ENCODE measurements around the gene OTX2. TPM values are rescaled to one million over a fixed set of nuclear protein-coding genes. Genes with fewer than 3 reads are reported as not detected.

Gene OTX2
- not detected for total RNA-seq
- long read RNA-seq, donor 1: 0 reads
- long read RNA-seq, donor 2: 0 reads

DNA sequence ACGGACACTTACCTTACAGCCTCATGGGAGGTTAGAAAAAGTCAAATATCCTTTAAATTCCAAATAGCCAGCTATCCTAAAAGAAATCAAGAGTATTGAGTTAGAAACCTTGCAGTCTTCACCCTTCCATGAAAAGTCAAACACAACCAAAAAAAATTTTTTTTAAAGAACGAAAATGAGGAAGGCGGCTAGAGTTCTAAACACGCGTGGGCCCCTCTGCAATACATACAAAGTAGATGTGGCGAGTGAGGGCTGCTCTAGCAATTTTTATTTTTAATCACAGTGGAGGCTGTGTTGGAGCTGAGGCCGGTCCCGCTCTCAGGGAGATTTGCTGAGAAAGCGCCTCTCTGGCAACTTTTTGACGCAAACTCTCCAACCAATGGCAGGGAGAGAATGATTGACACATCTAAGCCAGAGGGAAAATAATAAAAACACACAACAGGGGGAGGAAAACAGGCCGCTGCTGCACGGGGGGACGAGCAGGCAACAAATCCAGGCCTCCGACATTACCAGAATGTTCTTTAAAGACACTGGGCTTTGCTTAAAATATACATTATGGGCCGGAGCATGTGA lies at the start of gene OTX2:
Gene OTX2 (minus strand): TSS at position 333 of the 573 bp plus-strand sequence. CDS start 5,023 bp downstream, outside the sequence.
- TF ChIP-seq, protein P1, sequence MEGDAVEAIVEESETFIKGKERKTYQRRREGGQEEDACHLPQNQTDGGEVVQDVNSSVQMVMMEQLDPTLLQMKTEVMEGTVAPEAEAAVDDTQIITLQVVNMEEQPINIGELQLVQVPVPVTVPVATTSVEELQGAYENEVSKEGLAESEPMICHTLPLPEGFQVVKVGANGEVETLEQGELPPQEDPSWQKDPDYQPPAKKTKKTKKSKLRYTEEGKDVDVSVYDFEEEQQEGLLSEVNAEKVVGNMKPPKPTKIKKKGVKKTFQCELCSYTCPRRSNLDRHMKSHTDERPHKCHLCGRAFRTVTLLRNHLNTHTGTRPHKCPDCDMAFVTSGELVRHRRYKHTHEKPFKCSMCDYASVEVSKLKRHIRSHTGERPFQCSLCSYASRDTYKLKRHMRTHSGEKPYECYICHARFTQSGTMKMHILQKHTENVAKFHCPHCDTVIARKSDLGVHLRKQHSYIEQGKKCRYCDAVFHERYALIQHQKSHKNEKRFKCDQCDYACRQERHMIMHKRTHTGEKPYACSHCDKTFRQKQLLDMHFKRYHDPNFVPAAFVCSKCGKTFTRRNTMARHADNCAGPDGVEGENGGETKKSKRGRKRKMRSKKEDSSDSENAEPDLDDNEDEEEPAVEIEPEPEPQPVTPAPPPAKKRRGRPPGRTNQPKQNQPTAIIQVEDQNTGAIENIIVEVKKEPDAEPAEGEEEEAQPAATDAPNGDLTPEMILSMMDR (IDR thresholded peaks at IDR 0.05): no peak
- intact Hi-C loops (cut with DNase I, micrococcal nuclease): no loop called here
- Histone ChIP-seq H3K9me3 (no peaks in the 10 kb centered on the region), H3K4me3 (no peak within 1 kb of the TSS), H3K4me1 (ENCODE audit: low read depth) (no peaks in the 10 kb centered on the region), H3K36me3 (ENCODE audit: low read depth) (no peaks in the 10 kb centered on the region)
- no peak for ATAC-seq
- DNase-seq: no peak

DNA sequence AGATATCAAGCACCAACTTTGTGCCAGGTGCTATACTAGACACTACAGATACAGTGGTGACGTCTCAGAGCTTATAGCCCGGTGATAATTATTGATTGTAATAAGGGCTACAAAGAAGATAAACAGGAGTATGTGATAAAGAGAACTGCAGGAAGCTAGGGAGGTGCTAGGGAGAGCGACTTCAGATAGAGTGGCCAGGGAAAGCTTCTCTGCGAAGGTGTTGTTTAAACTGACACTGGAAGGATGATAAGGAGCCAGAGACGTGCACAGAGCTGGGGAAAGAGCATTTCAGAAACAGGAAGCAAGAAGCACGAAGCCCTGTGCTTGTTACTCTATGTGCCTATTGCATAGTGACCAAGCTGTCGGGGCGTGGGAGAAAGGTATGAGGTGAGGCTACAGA lies 48.1 kb upstream of the OTX2 start:
- ATAC-seq: peak; percentile 39

DNA sequence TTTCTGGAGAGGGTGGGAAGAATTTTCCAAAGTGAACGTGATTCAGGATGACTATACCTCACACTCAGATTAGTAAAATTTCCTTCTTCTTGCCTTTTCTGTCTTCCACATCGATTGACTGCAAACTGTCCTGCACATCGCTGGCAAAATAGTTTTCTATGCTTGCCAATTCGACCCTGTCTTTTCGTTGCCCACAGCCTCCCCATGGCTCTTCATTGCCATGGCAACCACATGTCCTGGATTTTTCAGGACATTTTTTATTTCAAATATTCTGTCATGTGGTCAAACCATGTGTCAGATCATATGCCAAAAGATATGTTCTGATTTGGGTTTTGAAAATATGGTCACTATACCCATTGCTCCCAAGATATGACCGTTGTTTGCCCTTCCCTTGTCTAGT lies 46.9 kb upstream of the OTX2 start:
- Histone ChIP-seq H3K9me3 (no peaks in the 10 kb centered on the region), H3K36me3 (ENCODE audit: low read depth) (no peaks in the 10 kb centered on the region)
- DNase-seq: no peak

More for the DNA sequence above, 48.1 kb upstream of the OTX2 start:
- Histone ChIP-seq H3K9me3 (no peaks in the 10 kb centered on the region), H3K4me1 (ENCODE audit: low read depth) (peaks cover 8% of the 10 kb centered on the region), H3K4me3 (no peak overlapping the region), H3K36me3 (ENCODE audit: low read depth) (no peaks in the 10 kb centered on the region)
- intact Hi-C loops (cut with DNase I, micrococcal nuclease): no loop called here
- DNase-seq: peak in 1 of 3 donors; percentile 40
- TF ChIP-seq, protein P1 (IDR thresholded peaks at IDR 0.05): no peak

DNA sequence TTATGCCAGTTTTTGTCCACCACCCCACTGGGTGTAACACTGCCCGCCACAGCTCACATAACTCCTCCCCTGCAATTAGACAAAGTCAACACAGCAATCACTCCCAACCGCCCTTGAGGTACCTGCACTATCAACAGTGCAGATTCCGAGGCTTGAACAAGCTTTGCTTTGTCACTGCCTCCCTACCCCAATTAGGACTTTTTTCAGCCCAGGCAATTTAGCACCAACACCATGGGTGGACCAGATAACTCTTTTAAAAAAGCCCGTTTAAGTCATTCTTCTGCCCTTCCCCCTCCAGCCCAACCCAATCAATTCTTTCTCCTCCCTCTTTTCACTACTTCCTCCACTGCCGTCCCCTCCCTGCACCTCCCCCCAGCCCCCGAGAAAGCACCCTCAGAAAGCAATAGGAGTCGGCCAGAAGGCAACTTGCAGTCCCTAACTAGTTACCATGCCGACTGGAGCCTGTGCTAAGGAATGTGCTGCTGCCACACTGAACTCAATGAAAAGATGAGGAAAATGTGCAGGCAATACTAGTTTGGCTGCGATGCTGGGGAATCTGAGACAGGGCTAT lies 45.7 kb upstream of the OTX2 start:
- peak; percentile 97 for ATAC-seq
- TF ChIP-seq, protein P1 (IDR thresholded peaks at IDR 0.05): no peak
- DNase-seq: peak; percentile 65 to 72 (median 70)
- no peaks in the 10 kb centered on the region for H3K36me3 ChIP-seq (ENCODE audit: low read depth)
- no peaks in the 10 kb centered on the region for H3K9me3 ChIP-seq
- no peak overlapping the region for H3K4me3 ChIP-seq
- peaks cover 8% of the 10 kb centered on the region for H3K4me1 ChIP-seq (ENCODE audit: low read depth)
- intact Hi-C loops (cut with DNase I, micrococcal nuclease): no loop called here

More for the DNA sequence above, 46.9 kb upstream of the OTX2 start:
- Histone ChIP-seq H3K4me1 (ENCODE audit: low read depth) (peaks cover 8% of the 10 kb centered on the region), H3K4me3 (no peak overlapping the region)
- TF ChIP-seq, protein P1 (IDR thresholded peaks at IDR 0.05): no peak
- ATAC-seq: no peak
- intact Hi-C loops (cut with DNase I, micrococcal nuclease): no loop called here

DNA sequence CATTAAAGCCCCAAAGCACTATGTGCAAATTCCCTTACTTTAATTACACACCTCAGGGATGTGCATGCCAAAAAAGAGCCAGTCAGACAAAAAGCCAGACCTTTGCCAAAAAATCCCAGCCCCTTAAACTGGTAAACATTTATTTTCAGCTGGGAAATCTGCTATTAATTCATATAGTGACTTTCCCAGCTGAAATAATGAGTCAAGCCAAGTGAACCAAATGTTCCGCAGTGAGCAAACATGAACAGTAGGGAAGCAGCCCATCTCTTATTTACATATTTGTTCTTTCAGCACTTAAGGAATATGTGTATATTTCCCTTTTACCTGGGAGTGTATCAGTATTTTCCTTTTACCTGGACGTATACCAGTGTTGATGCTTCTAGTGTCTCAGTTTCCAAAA lies 44.0 kb upstream of the OTX2 start:
- no peak for DNase-seq
- TF ChIP-seq, protein P1 (IDR thresholded peaks at IDR 0.05): no peak
- peak; percentile 50 for ATAC-seq
- intact Hi-C loops (cut with DNase I, micrococcal nuclease): no loop called here
- no peaks in the 10 kb centered on the region for H3K9me3 ChIP-seq
- H3K4me3 ChIP-seq: no peak overlapping the region
- H3K36me3 ChIP-seq (ENCODE audit: low read depth): no peaks in the 10 kb centered on the region
- peaks cover 8% of the 10 kb centered on the region for H3K4me1 ChIP-seq (ENCODE audit: low read depth)

Measured in mucosa of descending colon (tissue), 3 donors.